Measurements from ENCODE around the gene FAM110C. TPM values are rescaled to one million over a fixed set of nuclear protein-coding genes. Genes with fewer than 3 reads are reported as not detected.

Gene FAM110C
- total RNA-seq, 4 donors from 2014 or later = 10.0 to 23.8 (median 13.0) TPM

- Histone ChIP-seq H3K36me3 (no peaks in the 10 kb centered on the region), H3K4me3 (replicated peaks in 1 of 3) (peak overlapping the region in 2 of 3 donors; percentile 41 to 63), H3K27me3 (no peaks in the 10 kb centered on the region), H3K27ac (peak overlapping the region; percentile 82 to 94 (median 94)), H3K9me3 (no peaks in the 10 kb centered on the region), H3K4me1 (peaks cover 5 to 21% of the 10 kb centered on the region in 2 donors)
- intact Hi-C loops (cut with DNase I) = no loop called here
- TF ChIP-seq POLR2A (IDR thresholded peaks at IDR 0.05) (no peak), CTCF (IDR thresholded peaks at IDR 0.05) (no peak)
- 22 to 30% methylated on average over 14 of the region's 14 CpGs for WGBS, 2 donors
- DNase-seq = no peak
These were observed 1.0 kb upstream of the FAM110C start for GRCh38 chr2:47346-47725.

GRCh38 chr2:46131-46470, 204 bp downstream of the FAM110C start:
- peaks cover 5 to 21% of the 10 kb centered on the region in 2 donors for H3K4me1 ChIP-seq
- 1 to 5% methylated on average over 4 to 26 of the region's 52 CpGs for WGBS, 2 donors
- H3K27ac ChIP-seq = peak overlapping the region; percentile 82 to 94 (median 94)
- TF ChIP-seq POLR2A (IDR thresholded peaks at IDR 0.05) (peak in 1 of 2 donors; percentile 47), CTCF (IDR thresholded peaks at IDR 0.05) (no peak)
- H3K27me3 ChIP-seq = no peaks in the 10 kb centered on the region
- intact Hi-C loops (cut with DNase I) = no loop called here
- H3K9me3 ChIP-seq = no peaks in the 10 kb centered on the region
- peak overlapping the region; percentile 41 to 63 (median 52) for H3K4me3 ChIP-seq (replicated peaks in 1 of 3)
- H3K36me3 ChIP-seq = no peaks in the 10 kb centered on the region
- DNase-seq = no peak

- Histone ChIP-seq H3K4me1 (peaks cover 5 to 21% of the 10 kb centered on the region in 2 donors), H3K4me3 (replicated peaks in 1 of 3) (peak overlapping the region; percentile 41 to 63 (median 52)), H3K36me3 (no peaks in the 10 kb centered on the region), H3K27me3 (no peaks in the 10 kb centered on the region), H3K9me3 (no peaks in the 10 kb centered on the region), H3K27ac (peak overlapping the region; percentile 82 to 94 (median 94))
- intact Hi-C loops (cut with DNase I) = no loop called here
- no peak for TF ChIP-seq CTCF (IDR thresholded peaks at IDR 0.05)
- TF ChIP-seq POLR2A (IDR thresholded peaks at IDR 0.05) = no peak
- 1 to 5% methylated on average over 15 to 16 of the region's 76 CpGs for WGBS, 2 donors
- DNase-seq = peak; percentile 66 to 67
These were observed 769 bp downstream of the FAM110C start for GRCh38 chr2:45342-46130.

- DNase-seq = peak; percentile 85
- Histone ChIP-seq H3K4me3 (replicated peaks in 1 of 3) (peak overlapping the region in 1 of 3 donors; percentile 63), H3K36me3 (no peaks in the 10 kb centered on the region), H3K27me3 (no peaks in the 10 kb centered on the region), H3K27ac (peak overlapping the region; percentile 32 to 94 (median 94)), H3K9me3 (no peaks in the 10 kb centered on the region), H3K4me1 (peaks cover 5 to 21% of the 10 kb centered on the region in 2 donors)
- intact Hi-C loops (cut with DNase I) = no loop called here
- TF ChIP-seq CTCF (IDR thresholded peaks at IDR 0.05) (no peak), POLR2A (IDR thresholded peaks at IDR 0.05) (peak in 1 of 2 donors; percentile 47)
- WGBS, 2 donors = 9 to 10% methylated on average over 6 of the region's 6 CpGs
These were observed 1.5 kb downstream of the FAM110C start for GRCh38 chr2:44748-45341.

- Histone ChIP-seq H3K36me3 (no peaks in the 10 kb centered on the region), H3K4me1 (peaks cover 5 to 20% of the 10 kb centered on the region in 2 donors), H3K4me3 (replicated peaks in 1 of 3) (no peak overlapping the region), H3K9me3 (no peaks in the 10 kb centered on the region), H3K27ac (no peak overlapping the region), H3K27me3 (no peaks in the 10 kb centered on the region)
- 63 to 73% methylated on average over 4 to 5 of the region's 5 CpGs for WGBS, 2 donors
- TF ChIP-seq CTCF (IDR thresholded peaks at IDR 0.05) = no peak
- TF ChIP-seq POLR2A (IDR thresholded peaks at IDR 0.05) = no peak
- peak; percentile 12 to 19 for DNase-seq
- intact Hi-C loops (cut with DNase I) = no loop called here
These were observed 3.5 kb downstream of the FAM110C start for GRCh38 chr2:42788-43187.
